Measurements from ENCODE around the gene COL9A3.

Gene COL9A3

GRCh38 chr20:62782149-62782892 is 34.5 kb upstream of the COL9A3 start:
- no peaks in the 10 kb centered on the region for H3K27me3 ChIP-seq (ENCODE audit: control insufficient read depth, insufficient read depth, low read length)
- H3K36me3 ChIP-seq (ENCODE audit: control insufficient read depth, insufficient read depth, low read length): no peaks in the 10 kb centered on the region
- no peaks in the 10 kb centered on the region for H3K4me1 ChIP-seq (ENCODE audit: control insufficient read depth, insufficient read depth, low read length)
- H3K4me3 ChIP-seq (ENCODE audit: low read depth, low read length): no peak overlapping the region
- no peak overlapping the region for H3K9ac ChIP-seq (ENCODE audit: low read depth, low read length)
- H3K9me3 ChIP-seq (ENCODE audit: control insufficient read depth, insufficient read depth, low read length): no peaks in the 10 kb centered on the region

DNA sequence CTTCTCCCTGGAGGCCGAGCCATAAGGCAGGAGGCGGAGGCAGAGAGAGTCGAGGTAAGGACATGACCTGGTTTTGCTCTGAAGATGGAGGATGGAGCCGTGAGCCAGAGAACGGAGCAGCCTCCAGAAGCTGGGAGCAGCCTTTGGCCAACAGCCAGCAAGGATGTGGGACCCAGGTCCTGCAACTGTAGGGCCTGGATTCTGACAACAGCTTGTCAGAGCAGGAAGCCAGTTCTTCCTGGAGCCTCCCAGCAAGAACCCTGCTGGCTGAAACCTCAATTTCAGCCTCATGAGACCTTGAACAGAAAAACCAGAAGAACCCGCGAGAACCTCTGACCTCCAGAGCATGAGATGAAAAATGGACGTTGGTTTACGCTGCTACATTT is 34.0 kb upstream of the COL9A3 start:
- H3K27me3 ChIP-seq (ENCODE audit: control insufficient read depth, insufficient read depth, low read length): no peaks in the 10 kb centered on the region
- H3K4me1 ChIP-seq (ENCODE audit: control insufficient read depth, insufficient read depth, low read length): no peaks in the 10 kb centered on the region
- H3K9ac ChIP-seq (ENCODE audit: low read depth, low read length): no peak overlapping the region
- no peaks in the 10 kb centered on the region for H3K36me3 ChIP-seq (ENCODE audit: control insufficient read depth, insufficient read depth, low read length)
- no peak overlapping the region for H3K4me3 ChIP-seq (ENCODE audit: low read depth, low read length)
- H3K9me3 ChIP-seq (ENCODE audit: control insufficient read depth, insufficient read depth, low read length): no peaks in the 10 kb centered on the region

DNA sequence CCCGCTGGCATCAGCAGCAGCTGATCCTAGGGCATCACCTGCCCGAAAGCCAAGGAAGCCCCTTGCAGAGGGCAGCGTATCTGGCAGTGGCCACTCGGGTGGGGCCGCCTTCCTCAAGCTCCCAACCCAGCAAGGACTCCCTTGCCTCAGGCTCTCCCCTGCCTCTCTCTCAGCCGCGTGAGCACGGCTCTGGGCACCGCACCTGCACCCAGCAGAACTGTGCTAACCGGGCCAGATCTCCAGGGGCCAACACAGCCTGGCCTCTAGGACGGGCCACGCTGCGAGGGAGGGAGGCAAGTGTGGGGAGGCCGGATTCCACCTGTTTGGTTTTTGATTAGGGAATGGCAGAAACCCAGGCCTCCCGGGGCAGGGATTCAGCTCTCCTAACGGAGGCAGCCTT is 32.4 kb upstream of the COL9A3 start:
- no peaks in the 10 kb centered on the region for H3K9me3 ChIP-seq (ENCODE audit: control insufficient read depth, insufficient read depth, low read length)
- H3K36me3 ChIP-seq (ENCODE audit: control insufficient read depth, insufficient read depth, low read length): no peaks in the 10 kb centered on the region
- no peak overlapping the region for H3K9ac ChIP-seq (ENCODE audit: low read depth, low read length)
- H3K27me3 ChIP-seq (ENCODE audit: control insufficient read depth, insufficient read depth, low read length): no peaks in the 10 kb centered on the region
- H3K4me3 ChIP-seq (ENCODE audit: low read depth, low read length): no peak overlapping the region
- no peaks in the 10 kb centered on the region for H3K4me1 ChIP-seq (ENCODE audit: control insufficient read depth, insufficient read depth, low read length)

GRCh38 chr20:62785393-62785792 is 31.5 kb upstream of the COL9A3 start:
- no peaks in the 10 kb centered on the region for H3K36me3 ChIP-seq (ENCODE audit: control insufficient read depth, insufficient read depth, low read length)
- no peaks in the 10 kb centered on the region for H3K4me1 ChIP-seq (ENCODE audit: control insufficient read depth, insufficient read depth, low read length)
- no peaks in the 10 kb centered on the region for H3K27me3 ChIP-seq (ENCODE audit: control insufficient read depth, insufficient read depth, low read length)
- H3K9ac ChIP-seq (ENCODE audit: low read depth, low read length): no peak overlapping the region
- no peaks in the 10 kb centered on the region for H3K9me3 ChIP-seq (ENCODE audit: control insufficient read depth, insufficient read depth, low read length)
- no peak overlapping the region for H3K4me3 ChIP-seq (ENCODE audit: low read depth, low read length)

DNA sequence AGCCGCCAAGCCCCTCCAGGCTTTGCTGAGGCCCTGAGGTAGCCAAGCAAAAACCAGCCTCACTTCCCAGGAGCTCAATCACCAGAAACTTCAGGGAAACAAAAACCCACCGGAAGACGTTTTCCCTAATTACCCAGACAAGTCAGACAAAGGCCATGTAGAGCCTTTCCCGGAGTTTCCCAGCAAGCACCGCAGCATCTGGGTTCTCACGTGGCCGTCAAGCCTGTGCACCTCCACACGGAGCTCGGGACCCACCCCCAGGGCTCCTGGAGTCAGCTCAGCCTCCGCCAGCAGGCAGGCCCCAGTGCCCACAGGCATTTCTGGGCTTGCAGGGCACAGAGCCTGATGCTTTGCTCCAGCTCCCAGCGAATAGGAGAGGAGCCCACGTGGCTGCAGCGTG is 30.7 kb upstream of the COL9A3 start:
- H3K9me3 ChIP-seq (ENCODE audit: control insufficient read depth, insufficient read depth, low read length): no peaks in the 10 kb centered on the region
- H3K4me1 ChIP-seq (ENCODE audit: control insufficient read depth, insufficient read depth, low read length): no peaks in the 10 kb centered on the region
- no peak overlapping the region for H3K9ac ChIP-seq (ENCODE audit: low read depth, low read length)
- no peak overlapping the region for H3K4me3 ChIP-seq (ENCODE audit: low read depth, low read length)
- no peaks in the 10 kb centered on the region for H3K27me3 ChIP-seq (ENCODE audit: control insufficient read depth, insufficient read depth, low read length)
- H3K36me3 ChIP-seq (ENCODE audit: control insufficient read depth, insufficient read depth, low read length): no peaks in the 10 kb centered on the region

- H3K9me3 ChIP-seq (ENCODE audit: control insufficient read depth, insufficient read depth, low read length): no peaks in the 10 kb centered on the region
- no peaks in the 10 kb centered on the region for H3K36me3 ChIP-seq (ENCODE audit: control insufficient read depth, insufficient read depth, low read length)
- H3K27me3 ChIP-seq (ENCODE audit: control insufficient read depth, insufficient read depth, low read length): no peaks in the 10 kb centered on the region
- no peak overlapping the region for H3K4me3 ChIP-seq (ENCODE audit: low read depth, low read length)
- no peak overlapping the region for H3K9ac ChIP-seq (ENCODE audit: low read depth, low read length)
- no peaks in the 10 kb centered on the region for H3K4me1 ChIP-seq (ENCODE audit: control insufficient read depth, insufficient read depth, low read length)
Measured at GRCh38 chr20:62787321-62787720, 29.5 kb upstream of the COL9A3 start.

DNA sequence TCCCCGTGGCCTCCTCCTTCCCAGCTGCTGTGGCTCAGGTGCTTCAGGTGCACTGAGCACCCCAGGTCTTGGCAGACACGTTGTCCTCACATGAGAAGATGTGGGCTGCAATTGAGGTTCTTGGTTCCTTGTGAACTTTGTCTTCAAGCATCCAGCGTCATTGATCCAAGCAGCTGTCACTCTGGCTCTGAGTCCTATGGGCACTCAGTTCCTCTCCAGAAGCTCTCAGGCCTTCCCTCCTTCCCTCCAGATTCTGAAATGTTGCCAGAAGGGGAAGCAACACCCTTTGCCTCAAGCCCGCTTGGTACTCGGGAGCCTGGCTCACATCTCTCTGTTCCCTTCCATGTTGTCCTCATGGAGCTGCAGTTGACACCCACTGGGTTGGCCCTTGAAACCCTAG is 29.0 kb upstream of the COL9A3 start:
- Histone ChIP-seq H3K27me3 (ENCODE audit: control insufficient read depth, insufficient read depth, low read length) (no peaks in the 10 kb centered on the region), H3K9me3 (ENCODE audit: control insufficient read depth, insufficient read depth, low read length) (no peaks in the 10 kb centered on the region), H3K36me3 (ENCODE audit: control insufficient read depth, insufficient read depth, low read length) (no peaks in the 10 kb centered on the region), H3K4me1 (ENCODE audit: control insufficient read depth, insufficient read depth, low read length) (no peaks in the 10 kb centered on the region), H3K9ac (ENCODE audit: low read depth, low read length) (no peak overlapping the region), H3K4me3 (ENCODE audit: low read depth, low read length) (no peak overlapping the region)

DNA sequence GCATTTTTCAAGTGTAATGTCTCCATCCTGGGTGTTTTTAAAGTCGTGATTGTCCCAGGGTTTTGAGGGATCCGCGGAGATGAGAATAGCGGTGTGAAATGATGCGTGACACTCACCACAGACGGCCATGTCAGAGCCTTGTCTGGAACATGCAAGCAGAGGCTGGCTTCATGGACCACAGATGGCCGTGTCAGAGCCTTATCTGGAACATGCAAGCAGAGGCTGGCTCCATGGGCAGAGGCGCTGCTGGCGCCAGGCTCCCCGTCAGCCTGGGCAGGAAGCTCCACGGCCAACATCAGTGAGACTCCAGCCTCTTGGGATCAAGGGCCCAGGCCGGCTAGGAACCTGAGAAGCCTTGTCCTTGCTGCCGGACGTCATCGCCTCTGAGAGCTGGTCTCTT is 28.2 kb upstream of the COL9A3 start:
- H3K4me3 ChIP-seq (ENCODE audit: low read depth, low read length): no peak overlapping the region
- no peaks in the 10 kb centered on the region for H3K9me3 ChIP-seq (ENCODE audit: control insufficient read depth, insufficient read depth, low read length)

DNA sequence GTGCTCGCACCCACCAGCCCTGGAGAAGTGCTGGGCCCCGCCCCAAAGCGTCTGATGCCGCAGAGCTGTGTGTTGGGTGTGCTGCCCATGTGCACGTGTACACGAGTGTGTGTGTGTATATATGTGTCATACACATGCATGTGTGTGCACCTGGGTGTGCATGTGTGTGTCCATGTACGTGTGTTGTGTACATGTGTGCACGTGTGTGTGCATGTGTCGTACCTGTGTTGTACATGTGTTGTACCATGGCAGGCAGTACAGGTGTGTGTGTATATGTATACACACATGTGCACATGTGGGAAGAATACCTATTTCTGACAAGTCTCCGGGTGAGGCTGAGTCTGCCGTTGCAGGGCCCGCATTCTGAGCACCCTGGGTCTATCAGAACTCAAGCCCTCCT is 26.8 kb upstream of the COL9A3 start:
- H3K9me3 ChIP-seq (ENCODE audit: control insufficient read depth, insufficient read depth, low read length): no peaks in the 10 kb centered on the region
- H3K4me1 ChIP-seq (ENCODE audit: control insufficient read depth, insufficient read depth, low read length): no peaks in the 10 kb centered on the region
- no peak overlapping the region for H3K4me3 ChIP-seq (ENCODE audit: low read depth, low read length)
- no peak overlapping the region for H3K9ac ChIP-seq (ENCODE audit: low read depth, low read length)
- H3K27me3 ChIP-seq (ENCODE audit: control insufficient read depth, insufficient read depth, low read length): no peaks in the 10 kb centered on the region
- no peaks in the 10 kb centered on the region for H3K36me3 ChIP-seq (ENCODE audit: control insufficient read depth, insufficient read depth, low read length)

More for the DNA sequence above, 28.2 kb upstream of the COL9A3 start:
- Histone ChIP-seq H3K4me1 (ENCODE audit: control insufficient read depth, insufficient read depth, low read length) (no peaks in the 10 kb centered on the region), H3K27me3 (ENCODE audit: control insufficient read depth, insufficient read depth, low read length) (no peaks in the 10 kb centered on the region), H3K36me3 (ENCODE audit: control insufficient read depth, insufficient read depth, low read length) (no peaks in the 10 kb centered on the region), H3K9ac (ENCODE audit: low read depth, low read length) (no peak overlapping the region)

- no peaks in the 10 kb centered on the region for H3K36me3 ChIP-seq (ENCODE audit: control insufficient read depth, insufficient read depth, low read length)
- peak overlapping the region; percentile 30 for H3K4me3 ChIP-seq (ENCODE audit: low read depth, low read length)
- H3K27me3 ChIP-seq (ENCODE audit: control insufficient read depth, insufficient read depth, low read length): peaks cover 2% of the 10 kb centered on the region
- no peak overlapping the region for H3K9ac ChIP-seq (ENCODE audit: low read depth, low read length)
- H3K4me1 ChIP-seq (ENCODE audit: control insufficient read depth, insufficient read depth, low read length): no peaks in the 10 kb centered on the region
- no peaks in the 10 kb centered on the region for H3K9me3 ChIP-seq (ENCODE audit: control insufficient read depth, insufficient read depth, low read length)
Measured at GRCh38 chr20:62791301-62792181, 25.3 kb upstream of the COL9A3 start.

DNA sequence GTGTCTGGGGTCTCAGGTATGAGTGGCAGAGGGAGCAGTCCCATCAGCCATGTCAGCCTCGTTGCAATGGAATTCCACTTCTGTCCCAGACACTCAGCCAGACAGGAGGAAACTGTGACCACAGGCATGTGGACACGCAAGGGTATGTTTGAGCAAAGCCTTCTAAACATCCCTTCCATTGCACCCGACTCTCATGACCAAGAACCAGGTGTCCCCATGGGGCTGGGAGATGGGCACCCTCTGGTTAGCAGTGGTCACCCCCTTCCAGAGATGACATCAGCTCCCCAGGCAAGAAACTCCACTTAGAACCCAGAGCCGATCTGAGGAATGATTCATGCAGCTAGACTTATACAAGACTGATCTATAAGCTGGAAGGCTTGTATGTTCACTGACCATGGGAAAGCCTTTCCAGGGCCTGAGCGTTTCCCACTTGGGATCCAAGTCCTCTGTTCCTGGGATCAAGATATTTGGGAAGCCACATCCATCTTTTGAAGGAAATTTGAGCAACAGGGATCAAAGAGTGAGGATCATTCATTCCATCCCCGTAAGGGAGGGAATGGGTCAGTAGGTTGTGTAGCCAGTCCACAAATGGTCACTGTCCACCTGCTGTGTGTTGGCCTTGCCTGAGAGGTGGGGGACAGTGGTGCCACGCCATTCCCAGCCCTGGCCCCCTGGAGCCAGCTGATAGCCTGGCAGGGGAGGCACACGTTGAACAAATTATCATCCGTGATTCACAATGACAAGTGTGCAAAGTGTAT is 24.5 kb upstream of the COL9A3 start:
- H3K27me3 ChIP-seq (ENCODE audit: control insufficient read depth, insufficient read depth, low read length): peaks cover 2% of the 10 kb centered on the region
- no peak overlapping the region for H3K4me3 ChIP-seq (ENCODE audit: low read depth, low read length)
- H3K9ac ChIP-seq (ENCODE audit: low read depth, low read length): no peak overlapping the region
- no peaks in the 10 kb centered on the region for H3K36me3 ChIP-seq (ENCODE audit: control insufficient read depth, insufficient read depth, low read length)
- no peaks in the 10 kb centered on the region for H3K9me3 ChIP-seq (ENCODE audit: control insufficient read depth, insufficient read depth, low read length)
- H3K4me1 ChIP-seq (ENCODE audit: control insufficient read depth, insufficient read depth, low read length): no peaks in the 10 kb centered on the region

Measured in iPS-15b (cell line).